ENCODE results near the gene DAB2IP. TPM values are rescaled to one million over a fixed set of nuclear protein-coding genes. Genes with fewer than 3 reads are reported as not detected.
"Not testable (repeated sequence)": the region's sequence is repeated elsewhere in the genome, so short reads cannot be mapped to it uniquely, and the experiment has no call there.

The DAB2IP gene
- total RNA-seq, 1 donor from 2014 or later: 12.8 TPM

- DNase-seq: no peak
These were observed 25.4 kb upstream of the DAB2IP start for GRCh38 chr9:121626012-121626411.

GRCh38 chr9:121627427-121627826, 24.0 kb upstream of the DAB2IP start:
- no peak for DNase-seq

- no peak for DNase-seq
These were observed 23.0 kb upstream of the DAB2IP start for GRCh38 chr9:121628401-121628800.

GRCh38 chr9:121631115-121631514, 20.3 kb upstream of the DAB2IP start:
- no peak for DNase-seq

- no peak for DNase-seq
These were observed 19.4 kb upstream of the DAB2IP start for GRCh38 chr9:121631978-121632418.

GRCh38 chr9:121633119-121633714, 18.2 kb upstream of the DAB2IP start:
- no peak for DNase-seq

GRCh38 chr9:121633736-121634135, 17.7 kb upstream of the DAB2IP start:
- DNase-seq: no peak

- DNase-seq: no peak
These were observed 16.8 kb upstream of the DAB2IP start for GRCh38 chr9:121634329-121635261.

GRCh38 chr9:121635300-121635876, 16.0 kb upstream of the DAB2IP start:
- no peak for DNase-seq

GRCh38 chr9:121636341-121636865, 15.0 kb upstream of the DAB2IP start:
- DNase-seq: no peak

- no peak for DNase-seq
These were observed 14.3 kb upstream of the DAB2IP start for GRCh38 chr9:121636978-121637712.

- no peak for DNase-seq
These were observed 13.7 kb upstream of the DAB2IP start for GRCh38 chr9:121637713-121638220.

- DNase-seq: no peak
These were observed 13.0 kb upstream of the DAB2IP start for GRCh38 chr9:121638399-121638798.

GRCh38 chr9:121638901-121639592, 12.4 kb upstream of the DAB2IP start:
- DNase-seq: no peak

GRCh38 chr9:121639619-121640018, 11.8 kb upstream of the DAB2IP start:
- DNase-seq: no peak

GRCh38 chr9:121640076-121640475, 11.4 kb upstream of the DAB2IP start:
- DNase-seq: no peak

GRCh38 chr9:121640491-121641223, 10.8 kb upstream of the DAB2IP start:
- no peak for DNase-seq

GRCh38 chr9:121641224-121641611, 10.2 kb upstream of the DAB2IP start:
- DNase-seq: no peak

GRCh38 chr9:121642758-121643157, 8.7 kb upstream of the DAB2IP start:
- no peak for DNase-seq

- DNase-seq: no peak
These were observed 8.0 kb upstream of the DAB2IP start for GRCh38 chr9:121643473-121643872.

GRCh38 chr9:121644040-121644439, 7.4 kb upstream of the DAB2IP start:
- DNase-seq: not testable (repeated sequence)
